ENCODE data around the gene CD163L1.

DNA sequence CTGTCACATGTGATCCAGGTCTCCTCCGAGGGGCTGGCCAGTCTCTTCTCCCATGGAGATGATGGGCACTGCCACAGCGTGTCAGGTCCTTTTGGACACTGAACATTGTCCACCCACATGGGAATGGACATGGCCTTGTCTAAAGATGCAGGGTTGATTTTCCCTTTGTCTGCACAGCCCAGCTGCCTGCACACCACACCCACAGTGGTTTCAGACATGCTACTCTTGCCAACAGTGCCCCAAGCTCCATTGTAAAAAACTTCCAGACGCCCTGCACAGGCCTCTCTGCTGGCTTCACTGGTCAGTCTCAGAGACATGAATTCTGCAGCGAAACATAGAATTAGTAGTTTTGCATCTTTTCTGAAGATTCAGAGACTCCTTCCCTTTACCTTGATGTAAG, 41.1 kb upstream of the CD163L1 start:
- TF ChIP-seq, protein P1, sequence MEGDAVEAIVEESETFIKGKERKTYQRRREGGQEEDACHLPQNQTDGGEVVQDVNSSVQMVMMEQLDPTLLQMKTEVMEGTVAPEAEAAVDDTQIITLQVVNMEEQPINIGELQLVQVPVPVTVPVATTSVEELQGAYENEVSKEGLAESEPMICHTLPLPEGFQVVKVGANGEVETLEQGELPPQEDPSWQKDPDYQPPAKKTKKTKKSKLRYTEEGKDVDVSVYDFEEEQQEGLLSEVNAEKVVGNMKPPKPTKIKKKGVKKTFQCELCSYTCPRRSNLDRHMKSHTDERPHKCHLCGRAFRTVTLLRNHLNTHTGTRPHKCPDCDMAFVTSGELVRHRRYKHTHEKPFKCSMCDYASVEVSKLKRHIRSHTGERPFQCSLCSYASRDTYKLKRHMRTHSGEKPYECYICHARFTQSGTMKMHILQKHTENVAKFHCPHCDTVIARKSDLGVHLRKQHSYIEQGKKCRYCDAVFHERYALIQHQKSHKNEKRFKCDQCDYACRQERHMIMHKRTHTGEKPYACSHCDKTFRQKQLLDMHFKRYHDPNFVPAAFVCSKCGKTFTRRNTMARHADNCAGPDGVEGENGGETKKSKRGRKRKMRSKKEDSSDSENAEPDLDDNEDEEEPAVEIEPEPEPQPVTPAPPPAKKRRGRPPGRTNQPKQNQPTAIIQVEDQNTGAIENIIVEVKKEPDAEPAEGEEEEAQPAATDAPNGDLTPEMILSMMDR (IDR thresholded peaks at IDR 0.05), result no peak
- TF ChIP-seq POLR2AphosphoS5 (IDR thresholded peaks at IDR 0.05), result no peak
